Activated CD4-positive, CD25-positive, alpha-beta regulatory T cell treated with anti-CD3 and anti-CD28 coated beads, Interleukin-2, amount 50 U/mL, for 16 hours (primary cell): ENCODE measurements around the gene KREMEN2.
A peak's percentile ranks its signal among the peaks of the same experiment; 100 is the strongest.

Experiments
- DNase-seq: peaks from one replicate; pipeline ENCODE4 v3.0.0-alpha.2; 2020; ENCODE audit warnings: low read depth, low spot score

The KREMEN2 gene

DNA sequence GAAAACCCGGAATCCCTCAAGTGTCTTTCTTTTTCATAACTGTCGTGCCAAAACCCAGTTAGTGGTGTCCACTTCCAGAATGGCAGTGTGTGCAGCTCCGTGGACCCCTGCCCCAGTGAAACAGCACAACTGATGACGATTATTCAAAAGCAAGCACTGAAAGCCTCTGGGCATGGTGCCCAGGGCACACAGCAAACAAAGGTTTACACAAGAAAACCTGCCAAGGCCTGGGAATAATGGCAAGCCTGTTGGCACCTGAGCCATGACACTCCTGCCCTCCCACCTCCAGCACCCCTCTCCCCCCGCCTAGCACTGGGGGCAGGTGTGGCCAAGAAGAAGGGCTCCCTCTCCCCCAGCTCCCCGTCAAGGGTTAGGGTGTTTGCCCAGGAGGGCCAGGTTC is 13.4 kb downstream of the KREMEN2 start:
- no peak for DNase-seq

DNA sequence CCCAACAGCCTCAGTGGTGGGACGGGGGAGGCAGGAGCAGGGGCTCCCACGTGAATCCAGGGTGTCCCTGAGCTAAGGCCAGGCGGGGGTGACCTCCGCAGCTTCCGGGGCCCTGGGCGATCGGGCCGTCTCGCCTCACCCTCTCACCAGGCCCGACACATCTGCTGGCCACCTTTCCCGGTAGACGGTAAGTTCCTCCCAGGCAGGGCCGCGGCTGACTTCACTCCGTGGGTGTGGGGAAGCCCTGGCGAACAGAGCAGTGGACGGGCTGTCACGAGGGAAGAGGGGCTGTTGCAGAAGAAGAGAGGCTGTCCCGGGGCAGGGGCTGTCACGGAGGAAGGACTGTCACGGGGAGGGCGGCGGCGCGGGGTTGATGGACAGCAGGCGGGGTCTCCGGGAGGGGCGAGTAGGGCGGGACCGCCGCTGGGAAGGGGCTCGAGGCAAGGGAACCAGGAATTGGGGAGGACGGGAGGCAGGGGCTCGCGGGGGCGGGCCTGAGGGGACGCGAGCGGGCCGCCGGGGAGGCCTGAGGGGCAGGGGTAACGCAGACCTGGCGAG is 15.7 kb downstream of the KREMEN2 start:
- no peak for DNase-seq

DNA sequence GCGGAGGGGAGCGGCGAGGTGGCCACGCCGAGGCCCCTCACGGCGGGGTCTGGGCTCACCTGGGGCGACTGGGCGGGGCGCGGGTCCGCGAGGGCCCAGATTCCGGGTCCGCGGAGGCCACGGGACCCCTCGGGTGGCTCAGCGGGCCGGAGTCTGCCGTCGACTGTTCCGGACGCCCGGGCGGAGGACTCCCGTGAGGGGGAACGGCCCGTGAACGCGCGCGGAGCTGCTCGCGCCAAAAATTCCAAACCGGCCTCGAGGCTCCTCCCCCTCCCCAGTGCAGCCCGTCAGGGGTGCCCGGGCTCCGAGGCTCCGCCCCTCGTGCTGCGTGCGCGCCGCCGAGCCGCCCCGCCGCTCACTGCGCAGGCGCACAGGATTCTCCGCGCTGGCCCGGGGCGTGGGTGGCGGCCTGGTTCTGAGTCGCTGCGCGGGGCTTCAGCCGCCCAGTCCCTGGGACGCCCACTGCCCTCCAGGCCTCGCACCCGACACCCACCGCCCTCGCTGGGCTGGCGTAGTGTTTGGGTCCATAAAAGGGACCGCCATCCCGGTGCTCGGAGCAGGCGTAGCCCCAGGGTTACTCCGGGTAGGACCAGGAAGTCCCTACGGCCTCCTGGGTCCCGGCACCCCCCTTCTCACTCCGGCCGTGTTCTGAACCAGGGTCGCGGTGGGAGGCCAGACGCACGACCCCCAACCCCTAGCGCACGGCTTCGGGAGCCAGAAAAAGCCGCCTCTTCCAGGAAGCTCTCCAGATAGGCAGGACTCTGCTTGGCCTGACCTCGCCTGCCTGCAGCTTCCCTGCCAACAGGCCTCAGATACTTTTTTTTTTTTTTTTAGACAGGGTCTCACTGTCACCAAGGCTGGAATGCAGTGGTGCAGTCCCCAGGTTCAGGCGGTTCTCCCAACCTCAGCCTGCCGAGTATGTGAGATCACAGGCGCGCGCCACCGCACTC is 16.4 kb downstream of the KREMEN2 start, which contains the start of gene PKMYT1:
TSS of gene PKMYT1 (minus strand) at position 220 of the 950 bp plus-strand sequence. CDS start 789 bp downstream, outside the sequence.
- peak; percentile 88 for DNase-seq

DNA sequence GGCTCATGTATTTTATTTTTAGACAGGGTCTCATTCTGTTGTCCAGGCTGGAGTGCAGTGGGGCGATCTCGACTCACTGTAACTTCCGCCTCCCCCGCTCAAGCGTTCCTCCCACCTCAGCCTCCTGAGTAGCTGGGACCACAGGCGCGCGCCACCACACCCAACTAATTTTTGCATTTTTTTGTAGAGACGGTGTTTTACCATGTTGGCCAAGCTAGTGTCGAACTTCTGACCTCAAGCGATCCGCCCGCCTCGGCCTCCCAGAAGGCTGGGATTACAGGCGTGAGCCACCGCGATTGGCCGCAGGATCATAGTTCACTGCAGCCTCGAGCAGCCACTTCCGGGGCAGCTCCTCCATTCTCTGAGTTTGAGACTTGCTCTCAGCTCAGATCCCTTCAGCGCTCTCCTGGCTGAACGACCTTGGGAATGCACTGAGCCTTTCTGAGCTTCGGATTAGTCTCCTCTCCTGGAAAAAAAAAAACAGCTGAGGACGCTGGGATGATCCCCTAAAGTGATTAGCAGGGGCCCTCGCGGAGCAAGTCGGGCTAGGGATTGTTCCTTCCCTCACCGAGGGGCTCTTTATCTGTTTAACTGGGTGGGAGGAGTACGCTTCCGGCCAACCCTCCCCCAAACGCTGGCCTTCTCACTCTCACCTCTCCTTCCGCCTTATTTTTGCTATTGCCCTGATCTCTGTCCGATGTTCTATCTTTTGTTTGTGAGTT is 17.3 kb downstream of the KREMEN2 start:
- no peak for DNase-seq

DNA sequence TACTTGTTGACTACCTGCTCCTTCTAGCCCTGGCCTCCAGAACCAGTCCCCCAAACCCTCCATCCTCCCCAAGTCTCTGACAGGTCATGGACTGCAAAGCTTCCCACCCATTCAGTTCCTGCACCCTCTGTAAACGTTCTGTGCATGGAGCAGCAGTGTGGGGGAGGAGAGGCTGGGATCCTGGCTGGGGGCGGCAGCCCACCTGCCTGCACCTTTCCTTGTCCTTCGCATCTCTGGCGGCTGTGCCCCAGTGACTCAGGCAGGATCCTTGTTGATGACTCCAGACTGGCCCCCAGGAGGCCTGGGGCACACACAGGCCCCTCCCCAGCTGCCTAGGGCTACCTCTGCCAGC is 17.8 kb downstream of the KREMEN2 start:
- DNase-seq = no peak

DNA sequence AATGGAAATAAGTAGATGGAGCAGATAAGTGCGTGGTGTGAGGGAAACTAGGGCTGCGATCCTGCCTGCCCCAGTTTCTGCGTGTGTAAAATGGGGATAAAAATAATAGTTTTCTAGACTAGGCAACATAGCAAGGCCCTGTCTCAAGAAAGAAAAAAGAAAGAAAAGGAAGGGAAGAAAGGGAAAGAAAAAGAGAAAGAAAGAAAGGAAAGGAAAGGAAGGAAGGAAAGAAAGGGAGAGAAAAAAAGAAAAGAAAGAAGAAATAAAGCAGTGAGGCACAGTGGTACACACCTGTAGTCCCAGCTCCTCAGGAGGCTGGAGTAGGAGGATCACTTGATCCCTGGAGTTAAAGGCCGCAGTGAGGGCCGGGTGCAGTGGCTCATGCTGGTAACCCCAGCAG is 18.3 kb downstream of the KREMEN2 start:
- DNase-seq = no peak

DNA sequence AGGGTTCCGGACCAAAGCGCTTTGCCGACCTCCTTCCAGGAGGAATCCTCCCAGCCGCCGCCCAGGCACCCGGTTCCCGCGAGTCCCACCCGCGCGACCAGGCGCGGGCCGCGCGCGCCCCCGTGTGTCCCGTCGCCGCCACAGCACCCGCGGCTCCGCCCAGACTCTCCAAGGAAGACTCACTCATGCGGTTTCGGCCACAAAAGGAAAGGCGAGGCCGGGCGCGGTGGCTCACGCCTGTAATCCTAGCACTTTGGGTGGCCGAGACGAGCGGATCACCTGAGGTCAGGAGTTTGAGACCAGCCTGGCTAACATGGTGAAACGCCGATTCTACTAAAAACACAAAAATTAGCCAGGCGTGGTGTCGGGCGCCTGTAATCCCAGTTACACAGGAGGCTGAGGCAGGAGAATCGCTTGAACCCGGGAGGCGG is 19.6 kb downstream of the KREMEN2 start:
- peak; percentile 40 for DNase-seq

DNA sequence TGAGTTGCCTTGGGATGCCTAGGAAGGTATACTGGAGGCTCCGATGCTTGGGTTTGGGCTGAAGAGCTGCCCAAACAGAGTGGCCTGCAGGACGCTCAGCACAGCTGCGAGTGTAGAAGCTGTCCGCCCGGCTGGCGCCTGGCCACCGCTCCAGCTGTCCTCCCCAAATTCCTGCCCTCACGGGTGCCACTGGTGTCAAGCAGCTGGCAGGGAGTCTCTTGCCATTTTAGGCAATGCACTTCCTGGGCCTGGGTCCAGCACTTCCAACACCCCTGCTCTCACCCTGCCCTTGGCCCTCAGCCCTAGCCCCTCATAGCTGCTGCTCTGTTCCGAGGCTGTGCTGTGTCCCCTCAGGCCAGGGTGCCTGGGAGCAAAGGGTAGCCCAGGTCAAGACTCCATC is 21.4 kb downstream of the KREMEN2 start:
- no peak for DNase-seq

DNA sequence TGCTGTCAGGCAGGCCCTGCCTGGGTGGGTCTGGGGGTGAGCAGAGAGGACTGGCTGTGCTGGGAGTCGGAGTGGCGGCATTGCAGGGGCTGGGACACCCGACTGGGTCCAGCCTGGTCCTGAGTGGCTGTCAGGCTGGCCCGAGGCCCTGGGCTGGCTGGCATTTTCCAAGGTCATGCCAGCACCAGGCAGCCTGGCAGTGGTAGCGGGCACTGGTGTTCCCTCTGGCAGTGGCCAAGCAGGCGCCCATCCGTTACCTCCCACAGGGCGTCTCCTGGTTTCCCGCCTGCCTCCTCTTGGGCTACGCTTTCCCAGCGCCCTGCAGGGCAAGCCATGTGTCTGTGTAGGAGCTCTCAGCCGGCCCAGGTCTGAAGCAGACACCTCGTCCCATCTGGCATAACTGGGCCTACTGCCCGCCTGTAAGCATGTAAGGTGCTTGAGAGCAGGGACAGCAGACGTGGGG is 21.8 kb downstream of the KREMEN2 start:
- no peak for DNase-seq

DNA sequence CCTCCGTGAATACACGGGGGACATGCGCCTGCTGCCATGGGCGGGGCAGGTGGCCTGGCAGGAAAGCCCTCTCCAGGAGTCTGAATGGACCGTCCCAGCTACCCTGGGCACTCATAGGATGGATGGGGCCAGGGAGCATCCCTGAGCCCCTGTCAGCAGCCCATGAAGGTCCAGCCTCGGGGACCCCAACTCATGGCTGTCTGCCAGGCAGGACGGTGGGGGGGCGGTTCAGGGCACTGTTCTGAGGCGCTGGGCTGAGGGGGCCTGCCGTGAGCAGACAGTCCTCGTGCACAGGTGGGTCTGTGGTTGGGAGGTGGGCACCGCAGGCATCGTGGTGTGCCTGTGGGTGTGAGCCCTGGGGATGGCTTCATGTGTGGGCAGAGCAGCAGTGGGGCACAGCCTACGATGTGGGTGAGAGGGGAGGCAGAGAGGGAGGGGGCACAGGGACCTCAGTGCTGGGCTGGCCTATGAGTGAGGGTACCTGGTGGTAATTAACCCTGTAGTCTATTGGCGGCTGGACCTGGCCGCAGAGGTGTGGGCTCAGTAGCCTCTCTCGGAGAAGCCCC is 22.6 kb downstream of the KREMEN2 start:
- no peak for DNase-seq

DNA sequence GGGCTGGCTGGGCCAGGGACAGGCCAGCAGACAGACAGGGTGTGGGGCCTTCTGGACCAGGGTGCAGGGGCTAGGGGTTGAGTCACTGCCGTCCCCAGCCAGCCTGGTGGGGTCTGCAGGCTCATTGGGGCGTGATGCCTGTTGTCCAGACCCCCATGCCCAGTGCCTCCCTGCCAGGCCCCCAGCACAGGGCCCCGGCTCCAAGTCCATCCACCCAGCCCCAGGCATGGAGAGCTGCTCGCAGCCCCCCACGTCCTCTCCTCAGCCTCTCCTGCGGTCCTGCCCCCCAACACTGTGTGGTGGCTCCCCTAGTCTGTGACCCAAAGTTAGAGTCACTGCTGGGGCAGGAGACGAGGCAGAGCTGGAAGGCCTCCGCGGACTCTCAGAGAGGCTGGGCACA is 23.2 kb downstream of the KREMEN2 start:
- no peak for DNase-seq

DNA sequence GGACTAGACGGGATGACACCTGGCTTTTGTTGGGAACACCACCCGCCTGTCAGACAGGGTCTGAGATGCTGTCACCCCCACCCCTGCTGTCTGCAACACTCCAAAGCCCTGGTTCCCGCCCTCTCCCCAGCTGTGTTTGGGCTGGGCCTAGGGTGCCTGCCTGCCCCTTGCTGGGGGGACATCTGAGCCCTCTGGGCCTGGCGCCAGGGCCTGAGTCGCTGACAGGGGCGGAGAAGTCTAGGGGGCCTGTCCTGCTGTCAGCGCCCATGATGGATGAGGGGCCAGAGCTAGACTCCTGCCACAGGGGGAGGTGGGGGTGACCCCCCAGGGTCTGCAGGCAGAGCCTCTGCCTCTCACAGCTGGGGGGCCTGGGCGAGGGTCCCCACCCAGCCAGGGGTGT is 23.8 kb downstream of the KREMEN2 start:
- DNase-seq = no peak

DNA sequence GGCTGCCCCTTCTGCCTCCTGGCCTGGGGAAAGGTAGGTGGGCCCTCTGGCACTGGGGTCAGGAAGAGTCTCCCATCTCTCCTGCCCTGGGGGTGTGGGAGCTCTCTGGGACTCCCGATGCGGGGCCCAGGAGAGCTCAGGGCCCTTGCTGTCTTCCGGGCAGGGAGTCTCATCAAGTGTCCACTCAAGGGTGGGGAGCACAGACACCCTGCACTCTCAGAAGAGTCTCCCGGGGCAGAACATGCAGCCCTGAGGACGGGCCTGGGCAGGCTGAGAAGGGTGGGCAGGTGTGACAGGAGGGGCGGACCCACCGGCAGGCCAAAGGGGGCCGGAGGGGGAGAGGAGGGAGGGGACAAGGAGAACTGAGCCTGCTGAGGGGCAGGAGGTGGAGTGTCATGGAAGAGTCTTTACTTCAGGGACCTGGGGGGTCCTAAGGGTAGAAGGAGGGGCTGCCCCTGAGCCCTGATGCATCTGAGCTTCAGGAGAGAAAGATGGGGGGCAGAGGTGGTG is 24.6 kb downstream of the KREMEN2 start:
- DNase-seq = no peak

DNA sequence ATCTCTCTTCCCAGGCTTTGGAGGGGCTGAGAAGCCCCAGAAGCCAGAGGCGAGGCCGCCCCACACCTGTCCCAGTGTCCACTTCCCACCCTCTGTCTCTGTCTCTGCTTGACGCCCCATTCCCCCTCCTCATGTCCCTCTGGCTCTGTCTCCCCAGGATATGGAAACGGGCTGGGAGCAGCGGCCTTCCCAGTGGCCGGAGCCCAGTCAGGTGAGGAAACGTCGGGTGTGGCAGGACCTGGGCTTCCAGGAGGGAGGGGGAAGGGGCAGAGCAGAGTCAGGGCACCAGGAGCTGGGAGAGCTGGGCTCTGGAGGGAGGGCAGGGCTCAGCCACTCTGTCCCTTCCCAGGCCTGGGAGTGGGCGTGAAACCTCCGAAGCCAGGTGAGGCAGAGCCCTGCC is 26.8 kb downstream of the KREMEN2 start:
- DNase-seq = no peak

DNA sequence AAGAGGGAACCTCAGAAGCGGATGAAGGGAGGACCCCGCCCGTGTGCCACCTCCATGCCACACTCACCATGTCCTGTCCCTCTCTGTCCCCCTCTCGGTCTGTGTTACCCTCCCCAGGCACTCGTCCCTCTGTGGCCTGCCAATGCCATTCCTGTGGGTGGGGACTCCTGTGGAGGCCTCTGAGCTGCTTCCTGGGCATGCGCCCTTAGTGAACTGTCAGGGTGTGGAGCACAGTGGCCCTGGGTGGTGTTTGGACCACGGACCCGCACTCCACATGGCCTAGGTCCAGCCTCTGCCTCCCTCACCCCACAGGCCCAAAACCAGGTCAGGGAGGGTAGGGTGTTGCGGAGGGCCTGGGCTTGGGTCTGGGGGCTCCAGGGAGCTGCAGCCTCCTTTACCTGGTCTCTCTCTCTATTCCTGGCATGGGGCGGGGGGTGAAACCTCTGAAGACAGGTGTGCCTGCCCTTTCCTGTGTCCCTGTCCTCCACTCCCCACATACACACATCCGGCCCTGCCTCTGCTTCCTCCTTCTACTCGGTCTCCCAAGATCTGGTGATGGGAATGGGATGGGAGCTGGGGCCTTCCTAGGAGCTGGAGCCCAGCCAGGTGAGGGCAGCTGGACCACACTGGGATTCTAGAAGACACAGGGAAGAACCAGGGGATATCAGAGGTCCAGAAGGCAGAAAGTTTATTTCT is 27.6 kb downstream of the KREMEN2 start:
- DNase-seq = no peak

DNA sequence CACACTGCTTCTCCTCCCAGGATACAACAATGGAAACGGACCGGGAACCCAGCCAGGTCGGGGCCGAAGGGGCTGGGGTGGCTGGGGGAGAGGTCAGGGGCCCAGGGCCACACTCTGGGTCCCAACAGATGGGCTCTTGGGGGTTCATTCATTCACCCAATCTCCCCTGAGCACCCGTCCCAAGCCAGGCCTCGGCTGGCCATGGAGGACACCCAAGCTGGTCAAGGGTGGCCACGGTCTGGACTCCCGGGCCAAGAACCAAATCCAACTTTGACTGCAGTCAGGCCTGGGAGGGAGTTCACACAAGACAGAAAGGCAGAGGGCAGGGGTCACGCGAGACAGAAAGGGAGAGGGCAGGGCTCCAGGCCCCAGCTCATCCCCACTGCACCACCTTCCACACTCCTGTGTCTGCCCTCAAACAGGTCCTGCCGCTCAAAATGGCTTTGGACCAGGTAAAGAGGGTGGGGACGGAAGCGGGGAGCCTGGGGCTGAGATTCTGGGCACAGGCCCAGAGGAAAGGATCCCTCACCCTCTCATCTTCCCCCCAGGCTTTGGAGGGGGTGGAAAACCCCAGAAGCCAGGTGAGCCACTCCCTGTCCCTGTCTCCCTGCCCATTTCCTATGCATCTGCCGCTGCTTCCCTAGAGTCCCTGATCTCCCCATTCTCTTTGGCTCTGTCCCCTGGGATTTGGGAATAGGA is 28.5 kb downstream of the KREMEN2 start:
- DNase-seq = no peak

DNA sequence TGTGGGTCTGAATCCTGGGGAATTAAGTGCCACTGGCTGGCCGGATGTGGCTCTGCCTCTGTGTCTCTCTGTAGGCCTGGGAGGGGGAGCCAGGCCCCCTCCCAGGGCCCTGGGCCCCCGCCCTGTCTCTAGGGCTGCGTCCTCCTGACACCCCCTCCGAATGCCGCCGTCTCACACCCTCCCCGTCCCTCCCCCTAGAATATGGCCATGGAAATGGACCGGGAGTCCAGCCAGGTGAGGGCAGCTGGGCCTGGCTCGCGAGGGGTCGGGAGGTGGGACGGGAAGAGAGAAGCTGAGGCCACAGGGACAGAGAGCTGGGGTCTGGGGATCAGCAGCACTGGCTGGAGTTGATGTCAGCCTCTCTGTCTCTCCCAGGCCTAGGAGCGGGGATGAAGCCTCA is 32.2 kb downstream of the KREMEN2 start:
- DNase-seq = no peak

DNA sequence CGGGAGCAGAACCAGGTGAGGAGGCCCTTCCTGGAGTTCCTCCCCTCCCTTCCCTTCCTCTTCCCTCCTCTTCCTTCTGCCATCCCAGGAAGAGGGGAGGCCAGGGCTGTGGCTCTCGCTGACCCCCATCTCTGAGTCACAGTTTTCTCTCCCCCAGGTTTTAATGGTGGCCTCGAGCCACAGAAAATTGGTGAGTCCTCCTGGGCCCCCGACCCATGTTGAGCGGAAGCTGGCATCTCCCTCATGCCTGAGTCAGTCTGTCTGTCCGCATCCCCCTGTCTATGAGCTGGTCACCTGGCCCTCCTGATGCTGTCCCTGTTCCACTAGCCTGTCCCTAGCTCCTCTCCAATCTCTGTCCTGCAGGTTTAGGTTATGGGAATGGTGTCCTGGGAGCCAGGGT is 35.9 kb downstream of the KREMEN2 start:
- no peak for DNase-seq

DNA sequence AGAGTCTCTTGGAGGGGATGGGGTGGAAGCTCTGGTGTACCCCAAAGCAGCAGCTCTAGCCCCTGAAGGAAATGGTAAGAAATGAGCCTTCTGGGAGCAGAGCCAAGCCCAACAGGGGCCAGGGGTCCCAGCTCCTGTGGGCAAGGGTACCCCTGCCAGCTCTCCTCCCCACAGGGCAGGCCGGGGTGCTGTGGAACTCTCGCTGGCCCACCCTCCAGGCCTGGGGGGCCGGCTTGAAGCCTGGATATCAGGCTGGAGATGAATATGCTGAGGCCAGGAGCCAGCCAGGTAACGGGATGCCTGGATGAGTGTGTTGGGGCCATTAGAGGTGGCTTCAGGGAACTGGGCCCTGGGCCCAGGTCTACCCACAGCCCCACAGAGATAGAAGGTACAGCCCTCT is 36.5 kb downstream of the KREMEN2 start:
- no peak for DNase-seq

DNA sequence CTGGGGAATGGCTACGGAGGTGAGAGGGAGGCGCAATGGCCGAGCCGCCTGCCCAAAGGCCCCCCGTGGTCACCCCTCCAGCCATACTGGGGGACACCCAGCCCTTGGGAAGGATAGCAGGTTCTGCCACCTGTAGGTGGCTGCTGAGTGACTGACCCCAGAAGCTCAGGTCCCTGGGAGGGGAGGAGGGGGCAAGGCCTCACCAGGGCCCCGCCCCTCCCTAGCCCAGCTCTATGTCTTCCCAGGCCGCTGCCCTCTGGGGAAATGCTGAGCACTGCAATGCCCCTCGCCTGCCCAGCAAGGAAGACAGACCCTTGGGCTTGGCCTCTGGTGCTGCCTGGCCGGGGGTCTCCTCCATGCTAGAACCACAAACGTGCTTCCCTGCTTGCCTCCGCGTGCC is 37.2 kb downstream of the KREMEN2 start:
- DNase-seq = no peak
